ENCODE data around the gene PSMB5. TPM values are rescaled to one million over a fixed set of nuclear protein-coding genes. Genes with fewer than 3 reads are reported as not detected.

PSMB5 gene
- total and polyA plus RNA-seq, 9 of the 15 experiments (the other 6 are each of a cell fraction or from before 2014, with no cell fraction given), result 198 to 1,870 (median 269) TPM

DNA sequence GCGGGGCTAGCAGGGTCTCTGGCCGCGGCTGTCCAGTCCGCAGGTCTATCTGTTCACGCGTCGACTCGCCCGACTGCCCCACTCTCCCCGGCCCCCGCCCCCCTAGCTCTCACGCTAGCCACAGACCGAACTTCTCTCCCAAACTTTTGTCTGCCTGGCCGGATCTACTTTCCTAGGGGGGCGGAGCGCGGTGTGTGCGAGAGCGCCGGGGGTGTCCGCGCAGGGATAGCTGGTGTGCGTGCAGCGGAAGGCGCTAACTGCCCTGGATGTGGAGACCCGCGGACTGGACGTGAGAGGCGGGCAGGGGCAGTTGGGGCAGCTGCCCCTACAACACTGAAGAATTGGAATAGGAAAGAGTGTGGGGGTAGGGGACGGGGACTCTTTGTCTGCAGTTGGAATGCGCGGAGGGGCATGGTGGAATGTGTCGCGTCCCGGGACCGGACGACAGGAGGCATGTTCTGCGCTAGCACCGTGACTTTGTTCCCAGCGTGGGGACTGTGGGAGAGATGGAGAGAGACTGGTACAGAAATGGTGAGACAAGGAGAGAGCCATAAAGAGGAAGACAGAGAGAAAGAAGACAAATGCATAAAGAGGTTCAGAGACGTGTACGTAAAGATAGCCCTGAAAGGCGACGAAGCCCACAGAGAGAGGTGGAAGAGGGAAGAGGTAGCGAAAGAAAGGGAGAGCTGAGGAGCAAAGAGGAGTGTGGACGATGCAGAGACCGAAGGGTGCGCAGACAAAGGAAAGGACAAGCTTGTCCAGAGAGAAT is 52.0 kb downstream of the PSMB5 start, which contains the start of gene AJUBA (continued):
- TF ChIP-seq ZNF384 (IDR thresholded peaks at IDR 0.05; ENCODE audit: low read depth, low read length) (no peak), ATF1 (CRISPR knock-in tag; IDR thresholded peaks at IDR 0.05) (no peak; the same call in 1 of the 2 replicates), ATF1 (tag; IDR thresholded peaks at IDR 0.05) (peak; percentile 93), RBFOX2 (IDR thresholded peaks at IDR 0.05; ENCODE audit: low read depth, low read length) (peak; percentile 70), MXI1 (IDR thresholded peaks at IDR 0.05; ENCODE audit: low read depth, low read length) (no peak), SAFB (IDR thresholded peaks at IDR 0.05; ENCODE audit: borderline replicate concordance, low read depth, low read length) (no peak), MAZ (CRISPR knock-in tag; conservative IDR thresholded peaks at IDR 0.05 in 1 of 2, IDR thresholded peaks at IDR 0.05 in 1 of 2) (peak; percentile 88 to 90), TFAM (CRISPR knock-in tag; conservative IDR thresholded peaks at IDR 0.05) (no peak), DIDO1 (tag; IDR thresholded peaks at IDR 0.05; ENCODE audit: low read depth) (peak; percentile 77), NELFE (IDR thresholded peaks at IDR 0.05; ENCODE audit: insufficient read depth, insufficient read length) (no peak), NFYB (IDR thresholded peaks at IDR 0.05; ENCODE audit: extremely low read depth, insufficient read length) (no peak), EP400 (IDR thresholded peaks at IDR 0.05) (peak; percentile 95), NFIX (CRISPR knock-in tag; IDR thresholded peaks at IDR 0.05; ENCODE audit: low read depth) (no peak), XRCC5 (IDR thresholded peaks at IDR 0.05; ENCODE audit: low read depth, low read length) (peak; percentile 72), MYBL2 (IDR thresholded peaks at IDR 0.05; ENCODE audit: low read depth) (peak; percentile 57), MYBL2 (CRISPR knock-in tag; IDR thresholded peaks at IDR 0.05; ENCODE audit: borderline replicate concordance) (no peak), LCOR (CRISPR knock-in tag; IDR thresholded peaks at IDR 0.05) (peak; percentile 33; the same call in 1 of the 2 replicates), NEUROD1 (IDR thresholded peaks at IDR 0.05; ENCODE audit: borderline replicate concordance, low read depth, low read length, partially characterized antibody) (no peak), ZBTB8A (IDR thresholded peaks at IDR 0.05; ENCODE audit: partially characterized antibody) (no peak), ZNF175 (CRISPR knock-in tag; IDR thresholded peaks at IDR 0.05; ENCODE audit: low read depth) (no peak)
- TF ChIP-seq, protein P1, sequence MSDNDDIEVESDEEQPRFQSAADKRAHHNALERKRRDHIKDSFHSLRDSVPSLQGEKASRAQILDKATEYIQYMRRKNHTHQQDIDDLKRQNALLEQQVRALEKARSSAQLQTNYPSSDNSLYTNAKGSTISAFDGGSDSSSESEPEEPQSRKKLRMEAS (CRISPR knock-in tag; IDR thresholded peaks at IDR 0.05), result peak; percentile 70
- TF ChIP-seq, protein P2, sequence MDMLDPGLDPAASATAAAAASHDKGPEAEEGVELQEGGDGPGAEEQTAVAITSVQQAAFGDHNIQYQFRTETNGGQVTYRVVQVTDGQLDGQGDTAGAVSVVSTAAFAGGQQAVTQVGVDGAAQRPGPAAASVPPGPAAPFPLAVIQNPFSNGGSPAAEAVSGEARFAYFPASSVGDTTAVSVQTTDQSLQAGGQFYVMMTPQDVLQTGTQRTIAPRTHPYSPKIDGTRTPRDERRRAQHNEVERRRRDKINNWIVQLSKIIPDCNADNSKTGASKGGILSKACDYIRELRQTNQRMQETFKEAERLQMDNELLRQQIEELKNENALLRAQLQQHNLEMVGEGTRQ (CRISPR knock-in tag; IDR thresholded peaks at IDR 0.05), result no peak
- TF ChIP-seq, protein P3, sequence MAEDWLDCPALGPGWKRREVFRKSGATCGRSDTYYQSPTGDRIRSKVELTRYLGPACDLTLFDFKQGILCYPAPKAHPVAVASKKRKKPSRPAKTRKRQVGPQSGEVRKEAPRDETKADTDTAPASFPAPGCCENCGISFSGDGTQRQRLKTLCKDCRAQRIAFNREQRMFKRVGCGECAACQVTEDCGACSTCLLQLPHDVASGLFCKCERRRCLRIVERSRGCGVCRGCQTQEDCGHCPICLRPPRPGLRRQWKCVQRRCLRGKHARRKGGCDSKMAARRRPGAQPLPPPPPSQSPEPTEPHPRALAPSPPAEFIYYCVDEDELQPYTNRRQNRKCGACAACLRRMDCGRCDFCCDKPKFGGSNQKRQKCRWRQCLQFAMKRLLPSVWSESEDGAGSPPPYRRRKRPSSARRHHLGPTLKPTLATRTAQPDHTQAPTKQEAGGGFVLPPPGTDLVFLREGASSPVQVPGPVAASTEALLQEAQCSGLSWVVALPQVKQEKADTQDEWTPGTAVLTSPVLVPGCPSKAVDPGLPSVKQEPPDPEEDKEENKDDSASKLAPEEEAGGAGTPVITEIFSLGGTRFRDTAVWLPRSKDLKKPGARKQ (CRISPR knock-in tag; IDR thresholded peaks at IDR 0.05), result no peak
- TF ChIP-seq, protein P4, sequence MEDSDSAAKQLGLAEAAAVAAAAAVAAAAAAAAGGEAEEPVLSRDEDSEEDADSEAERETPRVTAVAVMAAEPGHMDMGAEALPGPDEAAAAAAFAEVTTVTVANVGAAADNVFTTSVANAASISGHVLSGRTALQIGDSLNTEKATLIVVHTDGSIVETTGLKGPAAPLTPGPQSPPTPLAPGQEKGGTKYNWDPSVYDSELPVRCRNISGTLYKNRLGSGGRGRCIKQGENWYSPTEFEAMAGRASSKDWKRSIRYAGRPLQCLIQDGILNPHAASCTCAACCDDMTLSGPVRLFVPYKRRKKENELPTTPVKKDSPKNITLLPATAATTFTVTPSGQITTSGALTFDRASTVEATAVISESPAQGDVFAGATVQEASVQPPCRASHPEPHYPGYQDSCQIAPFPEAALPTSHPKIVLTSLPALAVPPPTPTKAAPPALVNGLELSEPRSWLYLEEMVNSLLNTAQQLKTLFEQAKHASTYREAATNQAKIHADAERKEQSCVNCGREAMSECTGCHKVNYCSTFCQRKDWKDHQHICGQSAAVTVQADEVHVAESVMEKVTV (CRISPR knock-in tag; IDR thresholded peaks at IDR 0.05), result no peak; the same call in 1 of the 2 replicates
